CD4-positive, alpha-beta T cell (primary cell): ENCODE measurements around the gene TWSG1. TPM values are rescaled to one million over a fixed set of nuclear protein-coding genes. Genes with fewer than 3 reads are reported as not detected.

Experiments
- ATAC-seq: fragments of 200-7000 bp; cut with Tn5 transposase; one replicate; pipeline ENCODE4 v1.10.0; 2022; ENCODE audit warnings: mild to moderate bottlenecking; ENCODE audit not compliant: poor library complexity
- CTCF ChIA-PET: fragments of 350-600 bp; sonication (Branson Sonifier 250); formaldehyde crosslinking; loops from one replicate; lab custom pipeline; 2021; ENCODE audit warnings: antibody characterized with exemption, inconsistent platforms; lab: Charles Lee
- POLR2A ChIA-PET: fragments of 350-600 bp; sonication (Branson Sonifier 250); formaldehyde crosslinking; loops from one replicate; lab custom pipeline; 2021; ENCODE audit warnings: antibody characterized with exemption, inconsistent platforms; lab: Charles Lee
- DNase-seq, 14 experiments: peaks; one replicate each; pipeline ENCODE4 v3.0.0-alpha.2; 2013 to 2020; ENCODE audit warnings: mixed read lengths in 2 of 14
- H3K27ac ChIP-seq, 2 donors: one replicate each; pipeline versions ENCODE4 v1.5.1 to v1.7.0; 2013; ENCODE audit warnings: low read length in 2 of 2, low read depth in 1 of 2, mild to moderate bottlenecking in 1 of 2
- H3K27me3 ChIP-seq, 2 experiments: 1 replicate in 1 of 2; 2 replicates in 1 of 2; pipeline versions ENCODE4 v1.6.1 to v1.7.0; 2013; ENCODE audit warnings: low read length in 2 of 2, control low read depth in 1 of 2, mild to moderate bottlenecking in 1 of 2, moderate library complexity in 1 of 2; ENCODE audit not compliant: insufficient read depth in 2 of 2, control insufficient read depth in 1 of 2
- H3K36me3 ChIP-seq: one replicate; pipeline ENCODE4 v1.6.1; 2013; ENCODE audit warnings: low read length, control low read depth; ENCODE audit not compliant: insufficient read depth
- H3K4me1 ChIP-seq: one replicate; pipeline ENCODE4 v1.6.1; 2013; ENCODE audit warnings: low read length, control low read depth; ENCODE audit not compliant: insufficient read depth
- H3K4me3 ChIP-seq: one replicate; pipeline ENCODE4 v1.5.1; 2013; ENCODE audit warnings: mild to moderate bottlenecking, low read length, moderate library complexity
- H3K9me3 ChIP-seq, 2 experiments: 1 replicate in 1 of 2; 2 replicates in 1 of 2; pipeline versions ENCODE4 v1.6.1 to v1.7.0; 2013; ENCODE audit warnings: low read length in 2 of 2, mild to moderate bottlenecking in 2 of 2, control low read depth in 1 of 2, moderate library complexity in 1 of 2; ENCODE audit not compliant: control insufficient read depth in 1 of 2, insufficient read depth in 1 of 2
- H3K27ac Mint-ChIP-seq: one replicate; pipeline ENCODE4 v1.8.0; 2020; ENCODE audit warnings: mixed read lengths
- H3K27me3 Mint-ChIP-seq: one replicate; pipeline ENCODE4 v1.8.0; 2021; ENCODE audit warnings: mixed read lengths
- H3K36me3 Mint-ChIP-seq: one replicate; pipeline ENCODE4 v1.8.0; 2021; ENCODE audit warnings: low read depth, mixed read lengths
- H3K4me1 Mint-ChIP-seq: one replicate; pipeline ENCODE4 v1.8.0; 2021; ENCODE audit warnings: low read depth, mixed read lengths
- H3K4me3 Mint-ChIP-seq: one replicate; pipeline ENCODE4 v1.8.0; 2020; ENCODE audit warnings: mild to moderate bottlenecking, mixed read lengths
- H3K9me3 Mint-ChIP-seq: one replicate; pipeline ENCODE4 v1.8.0; 2020; ENCODE audit warnings: mixed read lengths
- intact Hi-C, 2 experiments: fragments of 100-400 bp; cut with DNase I in 1 of 2; cut with micrococcal nuclease in 1 of 2; formaldehyde crosslinking; loops; one replicate each; pipeline versions ENCODE4 v1.15.1 to v1.9.0; 2023 to 2025; cut with DNase I, micrococcal nuclease
- total RNA-seq, 174 experiments: library from RNA in 2 of 174; stranded (reverse) in 2 of 174; gene quantifications; one replicate each; pipeline ENCODE4 v1.2.3 and lab custom pipeline; 2021 to 2026
- TF ChIP-seq, protein P1 (sequence below): fragments of 200-600 bp; IDR thresholded peaks from one replicate; pipeline ENCODE4 v1.8.0; 2022; ENCODE audit warnings: antibody characterized with exemption, mild to moderate bottlenecking

The TWSG1 gene
- total RNA-seq, 2 experiments from 2014 or later = 2.8 TPM

- no peak for ATAC-seq
- ChIA-PET CTCF (no interaction called here), POLR2A (no interaction called here)
- H3K4me3 ChIP-seq = no peak overlapping the region
- H3K27ac ChIP-seq = no peak overlapping the region
- Mint-ChIP-seq H3K4me3 (no peak overlapping the region), H3K27me3 (no peaks in the 10 kb centered on the region), H3K4me1 (no peaks in the 10 kb centered on the region), H3K27ac (no peak overlapping the region), H3K36me3 (no peaks in the 10 kb centered on the region), H3K9me3 (no peaks in the 10 kb centered on the region)
- no peaks in the 10 kb centered on the region for H3K27me3 ChIP-seq
- no peaks in the 10 kb centered on the region for H3K4me1 ChIP-seq
- DNase-seq = no peak
- no peaks in the 10 kb centered on the region for H3K36me3 ChIP-seq
- intact Hi-C loops = no loop called here
- no peaks in the 10 kb centered on the region for H3K9me3 ChIP-seq
- TF ChIP-seq, protein P1, sequence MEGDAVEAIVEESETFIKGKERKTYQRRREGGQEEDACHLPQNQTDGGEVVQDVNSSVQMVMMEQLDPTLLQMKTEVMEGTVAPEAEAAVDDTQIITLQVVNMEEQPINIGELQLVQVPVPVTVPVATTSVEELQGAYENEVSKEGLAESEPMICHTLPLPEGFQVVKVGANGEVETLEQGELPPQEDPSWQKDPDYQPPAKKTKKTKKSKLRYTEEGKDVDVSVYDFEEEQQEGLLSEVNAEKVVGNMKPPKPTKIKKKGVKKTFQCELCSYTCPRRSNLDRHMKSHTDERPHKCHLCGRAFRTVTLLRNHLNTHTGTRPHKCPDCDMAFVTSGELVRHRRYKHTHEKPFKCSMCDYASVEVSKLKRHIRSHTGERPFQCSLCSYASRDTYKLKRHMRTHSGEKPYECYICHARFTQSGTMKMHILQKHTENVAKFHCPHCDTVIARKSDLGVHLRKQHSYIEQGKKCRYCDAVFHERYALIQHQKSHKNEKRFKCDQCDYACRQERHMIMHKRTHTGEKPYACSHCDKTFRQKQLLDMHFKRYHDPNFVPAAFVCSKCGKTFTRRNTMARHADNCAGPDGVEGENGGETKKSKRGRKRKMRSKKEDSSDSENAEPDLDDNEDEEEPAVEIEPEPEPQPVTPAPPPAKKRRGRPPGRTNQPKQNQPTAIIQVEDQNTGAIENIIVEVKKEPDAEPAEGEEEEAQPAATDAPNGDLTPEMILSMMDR = no peak
Measured at GRCh38 chr18:9353596-9353995, 19.0 kb downstream of the TWSG1 start.

DNA sequence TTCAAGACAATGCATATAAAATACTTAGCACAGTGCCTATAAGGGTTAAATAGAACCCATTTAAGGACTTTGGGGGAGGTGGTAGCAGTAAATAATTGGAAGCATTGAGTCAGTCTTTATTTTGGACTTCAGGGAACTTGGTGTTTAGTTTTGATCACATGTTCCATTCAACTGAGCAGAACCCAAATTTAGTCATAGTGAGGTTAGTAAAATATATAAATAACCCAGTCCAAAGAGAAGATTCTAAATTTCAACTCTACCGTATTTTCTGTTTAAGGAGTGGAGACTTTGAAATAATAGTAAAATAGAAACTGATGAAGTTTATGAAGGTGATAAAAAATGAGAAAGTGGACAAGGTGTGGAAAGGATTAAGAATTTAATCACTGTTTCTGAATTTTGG is 19.7 kb downstream of the TWSG1 start:
- H3K4me3 Mint-ChIP-seq = no peak overlapping the region
- no peak overlapping the region for H3K27ac Mint-ChIP-seq

GRCh38 chr18:9356976-9357375 is 22.4 kb downstream of the TWSG1 start:
- TF ChIP-seq, protein P1 = no peak
- Histone ChIP-seq H3K27ac (no peak overlapping the region), H3K4me1 (no peaks in the 10 kb centered on the region), H3K36me3 (no peaks in the 10 kb centered on the region), H3K9me3 (no peaks in the 10 kb centered on the region), H3K4me3 (no peak overlapping the region), H3K27me3 (no peaks in the 10 kb centered on the region)
- intact Hi-C loops = no loop called here
- no peak overlapping the region for H3K4me3 Mint-ChIP-seq
- DNase-seq (no peak), ATAC-seq (no peak)
- peaks cover 14% of the 10 kb centered on the region for H3K36me3 Mint-ChIP-seq
- H3K27ac Mint-ChIP-seq = no peak overlapping the region
- H3K9me3 Mint-ChIP-seq = no peaks in the 10 kb centered on the region
- H3K4me1 Mint-ChIP-seq = no peaks in the 10 kb centered on the region
- ChIA-PET POLR2A (no interaction called here), CTCF (interaction anchor here (0.6 kb wide), 1 partner anchor 29 kb away, joined by 3 read pairs; no protein-coding TSS in a partner anchor)
- no peaks in the 10 kb centered on the region for H3K27me3 Mint-ChIP-seq

More for the DNA sequence above, 19.7 kb downstream of the TWSG1 start:
- ChIA-PET POLR2A (no interaction called here), CTCF (no interaction called here)
- DNase-seq = no peak
- no peaks in the 10 kb centered on the region for H3K27me3 Mint-ChIP-seq
- Histone ChIP-seq H3K4me1 (no peaks in the 10 kb centered on the region), H3K27me3 (no peaks in the 10 kb centered on the region), H3K4me3 (no peak overlapping the region), H3K36me3 (no peaks in the 10 kb centered on the region), H3K27ac (no peak overlapping the region), H3K9me3 (no peaks in the 10 kb centered on the region)
- H3K4me1 Mint-ChIP-seq = no peaks in the 10 kb centered on the region
- ATAC-seq = no peak
- H3K36me3 Mint-ChIP-seq = no peaks in the 10 kb centered on the region
- H3K9me3 Mint-ChIP-seq = no peaks in the 10 kb centered on the region
- TF ChIP-seq, protein P1 = no peak
- intact Hi-C loops = no loop called here
